ENCODE data around the gene STARD9. TPM values are rescaled to one million over a fixed set of nuclear protein-coding genes. Genes with fewer than 3 reads are reported as not detected.
"Not testable (repeated sequence)": the region's sequence is repeated elsewhere in the genome, so short reads cannot be mapped to it uniquely, and the experiment has no call there.

Gene STARD9
- total RNA-seq, 1 donor from 2014 or later, result 0.91 TPM

DNA sequence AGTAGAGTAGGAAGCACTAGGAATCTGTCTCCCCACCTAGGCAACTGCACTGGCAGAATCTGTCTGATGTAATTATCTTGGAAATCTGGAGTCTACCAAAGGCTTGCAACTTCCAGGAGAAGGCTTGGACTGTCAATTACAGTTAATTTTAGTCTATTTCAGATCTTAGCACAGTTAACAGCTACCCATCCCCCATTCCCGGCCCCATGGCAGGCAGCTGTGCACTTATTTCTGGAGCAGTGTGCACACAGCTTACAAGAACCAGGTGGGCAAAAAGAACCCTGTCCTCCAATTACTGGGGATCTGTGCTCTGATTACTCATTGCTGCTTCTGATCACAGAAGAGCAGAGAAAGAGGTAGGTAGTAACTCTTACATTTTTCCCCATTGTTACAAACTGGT lies 173.9 kb downstream of the STARD9 start:
- DNase-seq (ENCODE audit: low spot score), result no peak
- ATAC-seq, result no peak

DNA sequence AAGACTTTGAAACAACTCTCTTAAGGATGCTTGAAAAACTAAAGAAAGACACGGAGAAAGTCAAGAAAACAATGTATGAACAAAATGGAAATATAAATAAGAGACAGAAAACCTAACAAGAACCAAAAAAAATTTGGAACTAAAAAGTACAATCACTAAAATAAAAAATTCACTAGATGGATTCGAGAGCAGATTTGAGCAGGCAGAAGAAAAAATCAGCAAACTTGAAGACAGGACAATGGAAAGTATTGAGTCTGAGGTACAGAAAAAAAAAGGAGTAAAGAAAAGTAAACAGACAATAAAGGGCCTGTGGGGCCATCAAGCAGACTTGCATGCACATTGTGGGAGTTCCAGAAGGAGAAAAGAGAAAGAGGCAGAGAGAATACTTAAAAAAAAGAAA lies 174.9 kb downstream of the STARD9 start:
- ATAC-seq, result no peak
- no peak for DNase-seq (ENCODE audit: low spot score)

DNA sequence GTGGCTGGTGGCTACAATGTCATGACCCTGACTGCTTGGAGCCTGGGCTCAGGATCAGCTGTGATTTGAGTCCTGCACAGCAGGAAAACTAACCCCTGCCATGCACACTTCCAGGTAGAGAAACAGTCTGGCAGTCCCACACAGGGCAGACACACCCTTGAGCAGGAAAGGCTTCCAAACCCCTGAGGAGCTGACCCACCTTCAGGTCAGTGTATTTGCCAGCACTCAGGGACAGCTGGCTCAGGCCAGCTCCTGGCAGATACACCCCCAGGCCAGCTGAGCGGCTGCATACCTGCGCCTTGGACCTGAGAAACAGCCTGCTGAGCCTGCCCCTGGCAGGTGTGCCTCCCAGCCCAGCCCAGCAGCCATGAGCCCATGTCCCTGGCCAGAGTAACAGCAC lies 183.7 kb downstream of the STARD9 start:
- ATAC-seq (no peak), DNase-seq (ENCODE audit: low spot score) (no peak)

DNA sequence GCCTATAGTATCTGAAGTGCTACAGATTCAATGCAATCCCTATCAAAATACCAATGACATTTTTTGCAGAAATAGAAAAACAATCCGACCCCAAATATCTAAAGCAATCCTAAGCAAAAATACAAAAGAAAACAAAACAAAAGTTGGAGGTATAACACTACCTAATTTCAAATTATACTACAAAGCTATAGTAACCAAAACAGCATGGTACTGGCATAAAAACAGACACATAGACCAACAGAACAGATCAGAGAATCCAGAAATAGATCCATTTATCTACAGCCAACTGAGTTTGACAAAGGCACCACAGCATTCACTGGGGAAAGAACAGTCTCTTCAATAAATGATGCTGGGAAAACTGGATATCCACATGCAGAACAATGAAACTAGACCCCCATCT lies 185.4 kb downstream of the STARD9 start:
- ATAC-seq (no peak), DNase-seq (ENCODE audit: low spot score) (no peak)

DNA sequence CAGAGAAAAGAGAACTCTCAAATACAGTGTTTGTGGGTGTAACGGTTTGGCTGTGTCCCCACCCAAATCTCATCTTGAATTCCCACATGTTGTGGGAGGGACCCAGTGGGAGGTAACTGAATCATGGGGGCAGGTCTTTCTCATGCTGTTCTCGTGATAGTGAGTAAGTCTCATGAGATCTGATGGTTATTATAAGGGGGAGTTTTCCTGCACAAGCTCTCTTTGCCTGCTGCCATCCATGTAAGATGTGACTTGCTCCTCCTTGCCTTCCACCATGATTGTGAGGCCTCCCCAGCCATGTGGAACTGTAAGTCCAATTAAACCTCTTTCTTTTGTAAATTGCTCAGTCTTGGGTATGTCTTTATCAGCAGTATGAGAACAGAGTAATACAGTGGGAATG lies 186.4 kb downstream of the STARD9 start:
- not testable (repeated sequence) for ATAC-seq

DNA sequence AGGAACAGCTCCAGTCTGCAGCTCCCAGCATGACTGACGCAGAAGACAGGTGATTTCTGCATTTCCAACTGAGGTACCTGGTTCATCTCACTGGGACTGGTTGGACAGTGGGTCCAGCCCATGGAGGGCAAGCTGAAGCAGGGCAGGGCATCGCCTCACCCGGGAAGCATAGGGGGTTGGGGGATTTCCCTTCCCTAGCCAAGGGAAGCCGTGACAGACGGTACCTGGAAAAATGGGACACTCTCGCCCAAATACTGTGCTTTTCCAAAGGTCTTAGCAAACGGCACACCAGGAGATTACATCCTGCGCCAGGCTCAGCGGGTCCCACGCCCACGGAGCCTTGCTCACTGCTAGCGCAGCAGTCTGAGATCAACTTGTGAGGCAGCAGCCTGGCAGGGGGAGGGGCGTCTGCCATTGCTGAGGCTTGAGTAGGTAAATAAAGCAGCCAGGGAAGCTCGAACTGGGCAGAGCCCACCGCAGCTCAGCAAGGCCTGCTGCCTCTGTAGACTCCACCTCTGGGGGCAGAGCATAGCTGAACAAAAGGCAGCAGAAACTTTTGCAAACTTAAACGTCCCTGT lies 188.8 kb downstream of the STARD9 start:
- ATAC-seq; DNase-seq (ENCODE audit: low spot score): not testable (repeated sequence)

More for the DNA sequence above, 186.4 kb downstream of the STARD9 start:
- not testable (repeated sequence) for DNase-seq (ENCODE audit: low spot score)

DNA sequence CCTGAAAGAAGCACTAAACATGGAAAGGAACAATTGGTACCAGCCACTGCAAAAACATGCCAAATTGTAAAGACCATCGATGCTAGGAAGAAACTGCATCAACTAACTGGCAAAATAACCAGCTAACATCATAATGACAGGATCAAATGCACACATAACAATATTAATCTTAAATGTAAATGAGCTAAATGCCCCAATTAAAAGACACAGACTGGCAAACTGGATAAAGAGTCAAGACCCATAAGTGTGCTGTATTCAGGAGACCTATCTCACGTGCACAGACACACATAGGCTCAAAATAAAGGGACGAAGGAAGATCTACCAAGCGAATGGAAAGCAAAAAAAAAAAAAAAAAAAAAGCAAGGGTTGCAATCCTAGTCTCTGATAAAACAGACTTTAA lies 190.7 kb downstream of the STARD9 start:
- DNase-seq (ENCODE audit: low spot score); ATAC-seq: not testable (repeated sequence)

Other genes starting within 250 kb of the STARD9 start
- gene CAPN3, start 216.1 kb upstream of the STARD9 start, total RNA-seq, result 26.4 TPM
- 20.2 TPM for gene ZNF106, start 84.5 kb upstream of the STARD9 start, total RNA-seq
- gene SNAP23, start 80.0 kb upstream of the STARD9 start, total RNA-seq, result 23.4 TPM
- gene LRRC57, start 26.8 kb upstream of the STARD9 start, total RNA-seq, result 8.4 TPM
- gene HAUS2, start 26.8 kb upstream of the STARD9 start, total RNA-seq, result 4.8 TPM
- gene CDAN1, start 161.5 kb downstream of the STARD9 start, total RNA-seq, result 10.1 TPM